ENCODE results near the gene LRP8. TPM values are rescaled to one million over a fixed set of nuclear protein-coding genes. Genes with fewer than 3 reads are reported as not detected.

The LRP8 gene
- polyA plus RNA-seq, 4 donors = 3.4 to 11.5 (median 6.3) TPM

DNA sequence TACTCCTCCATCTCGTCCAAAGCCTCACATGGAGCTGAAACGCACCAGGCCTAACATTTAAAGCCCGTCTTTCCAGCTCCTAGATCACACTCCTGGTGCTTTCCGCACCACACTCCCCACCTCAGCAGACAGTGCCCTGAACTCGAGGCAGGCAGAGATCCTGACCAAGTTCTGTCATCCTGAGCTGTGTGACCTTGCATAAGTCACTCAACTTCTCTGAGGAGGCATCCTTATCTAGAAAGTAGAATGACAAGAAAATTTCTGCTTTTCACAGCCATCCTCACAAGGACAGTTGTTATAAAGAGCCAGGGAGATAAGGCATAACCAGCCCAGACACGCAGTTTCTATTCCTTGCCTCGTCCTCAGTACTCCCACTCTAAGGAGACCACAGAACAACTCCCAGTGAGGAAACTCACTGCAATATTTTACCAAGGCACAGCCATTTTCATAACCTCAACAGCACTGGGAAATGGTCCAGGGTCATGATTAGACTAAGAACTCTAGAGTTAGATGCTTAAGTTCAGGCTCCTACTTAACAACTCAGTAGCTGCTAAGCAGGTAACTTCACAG, 3.1 kb downstream of the LRP8 start:
- no peak for DNase-seq (ENCODE audit: low read depth in 4 of 4, low spot score in 2 of 4)

DNA sequence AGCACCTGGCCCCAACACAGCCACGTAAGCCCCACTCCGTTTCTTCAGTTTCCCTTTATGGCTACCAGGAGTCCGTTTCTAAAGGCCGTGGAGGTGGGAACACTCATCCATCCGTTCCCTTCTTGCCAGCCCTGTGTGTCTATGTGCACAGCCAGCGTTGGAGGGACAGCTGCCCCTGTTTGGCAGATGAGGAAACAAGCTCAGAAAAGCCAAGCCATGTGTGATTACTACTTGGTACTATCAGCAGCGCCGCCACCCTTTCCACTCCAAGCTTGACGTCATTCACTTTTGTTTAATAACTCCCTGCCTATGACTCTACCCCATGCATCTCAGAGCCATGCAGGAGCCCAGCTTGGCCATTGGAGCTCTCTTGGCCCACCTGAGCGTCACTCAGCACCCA, 3.5 kb downstream of the LRP8 start:
- DNase-seq (ENCODE audit: low read depth in 4 of 4, low spot score in 2 of 4) = no peak

DNA sequence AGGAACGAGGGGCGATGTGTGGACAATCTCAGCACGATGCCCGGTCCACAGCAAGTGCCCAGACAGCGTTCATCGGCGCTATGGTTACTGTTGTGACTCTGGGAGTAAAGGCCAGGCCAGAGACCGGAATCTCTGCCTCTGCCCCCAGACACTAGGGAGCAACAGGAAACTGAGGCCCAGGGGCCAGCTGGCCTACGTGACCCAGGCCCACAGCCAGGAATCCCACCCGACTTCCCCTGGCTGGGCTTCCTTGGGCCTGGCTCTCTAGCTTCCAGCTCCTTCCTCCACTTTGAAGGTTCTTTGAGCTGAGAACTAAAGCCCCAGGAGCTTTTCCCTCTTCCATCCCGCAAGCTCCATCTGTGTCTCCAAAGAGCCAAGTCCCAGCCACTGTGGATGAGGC, 4.6 kb downstream of the LRP8 start:
- no peak for DNase-seq (ENCODE audit: low read depth in 4 of 4, low spot score in 2 of 4)

DNA sequence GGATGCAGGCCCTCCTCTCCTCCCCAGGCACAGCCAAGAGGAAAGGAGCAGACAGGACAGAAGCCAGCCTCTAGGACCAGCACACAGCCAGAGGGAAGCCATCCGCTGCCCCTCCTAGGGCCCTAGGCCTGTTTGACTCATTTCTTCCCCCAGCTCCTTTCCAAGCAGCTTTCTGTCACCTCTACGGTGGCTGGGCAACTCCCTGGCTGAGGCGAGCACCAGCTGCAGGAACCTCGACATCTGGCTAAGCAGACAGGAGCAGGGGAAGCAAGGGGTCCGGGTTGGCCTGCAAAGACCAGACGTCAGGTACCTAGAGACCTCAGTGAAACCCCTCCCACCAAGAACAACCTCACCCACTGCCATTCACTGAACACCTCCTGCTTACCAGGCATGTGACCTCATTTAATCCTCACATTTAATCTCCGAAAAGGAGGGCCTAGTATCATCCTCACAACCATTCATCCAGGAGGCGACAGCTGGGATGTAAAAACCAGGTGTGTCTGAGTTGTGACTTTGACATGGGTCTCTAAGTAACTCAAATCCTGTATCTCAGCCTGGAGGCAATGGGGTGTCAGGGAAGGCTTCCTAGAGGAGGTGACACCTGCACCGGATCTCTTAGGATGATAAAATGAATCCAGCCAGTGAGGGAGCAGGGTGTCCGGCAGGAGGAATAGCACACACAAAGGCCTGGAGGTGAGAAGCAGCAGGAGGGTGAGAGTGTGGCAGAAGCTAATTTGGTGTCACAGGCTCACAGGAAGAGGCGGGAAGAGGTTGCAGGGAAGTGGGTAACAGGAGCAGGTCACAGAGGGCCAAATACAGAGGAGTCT, 5.9 kb downstream of the LRP8 start:
- no peak for DNase-seq (ENCODE audit: low read depth in 4 of 4, low spot score in 2 of 4)

DNA sequence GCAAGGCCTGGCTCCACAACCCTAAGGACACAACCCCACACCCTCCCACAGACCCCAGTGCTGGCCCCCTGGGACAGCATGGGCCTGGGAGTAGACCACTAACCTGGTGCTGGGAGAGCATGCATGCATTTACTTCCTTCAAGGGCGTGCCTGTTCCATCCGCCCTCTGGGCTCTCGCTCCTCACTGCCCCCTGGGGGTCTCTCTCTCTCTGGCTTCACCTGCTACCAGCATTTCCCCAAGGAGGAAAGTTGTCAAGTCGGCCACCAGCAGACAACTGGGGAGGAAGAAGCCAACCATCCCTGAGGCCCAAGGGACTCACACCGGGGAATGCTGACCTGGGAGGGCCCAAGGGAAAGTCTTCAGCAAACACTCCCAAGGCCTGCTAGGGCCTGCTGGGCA, 6.5 kb downstream of the LRP8 start:
- no peak for DNase-seq (ENCODE audit: low read depth in 4 of 4, low spot score in 2 of 4)

DNA sequence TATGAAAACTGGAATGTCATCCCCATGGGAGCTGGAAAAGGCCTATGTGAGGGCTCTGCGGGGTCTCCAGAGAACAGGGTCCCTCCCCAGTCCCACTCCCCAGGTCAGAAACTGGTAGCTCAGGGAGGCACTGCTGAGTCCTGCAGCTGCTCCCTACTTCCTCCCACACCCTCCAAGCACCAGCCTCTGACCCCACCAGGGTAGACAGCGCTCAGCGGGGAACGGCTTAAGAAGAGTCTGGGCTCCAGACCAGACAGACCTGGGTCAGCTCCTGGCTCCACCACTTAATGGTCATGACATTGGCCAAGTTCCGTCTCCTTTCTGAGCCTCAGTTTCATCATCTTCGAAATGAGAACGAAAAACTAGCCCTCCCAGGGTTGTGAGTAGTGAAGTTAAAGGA, 7.2 kb downstream of the LRP8 start:
- no peak for DNase-seq (ENCODE audit: low read depth in 4 of 4, low spot score in 2 of 4)

DNA sequence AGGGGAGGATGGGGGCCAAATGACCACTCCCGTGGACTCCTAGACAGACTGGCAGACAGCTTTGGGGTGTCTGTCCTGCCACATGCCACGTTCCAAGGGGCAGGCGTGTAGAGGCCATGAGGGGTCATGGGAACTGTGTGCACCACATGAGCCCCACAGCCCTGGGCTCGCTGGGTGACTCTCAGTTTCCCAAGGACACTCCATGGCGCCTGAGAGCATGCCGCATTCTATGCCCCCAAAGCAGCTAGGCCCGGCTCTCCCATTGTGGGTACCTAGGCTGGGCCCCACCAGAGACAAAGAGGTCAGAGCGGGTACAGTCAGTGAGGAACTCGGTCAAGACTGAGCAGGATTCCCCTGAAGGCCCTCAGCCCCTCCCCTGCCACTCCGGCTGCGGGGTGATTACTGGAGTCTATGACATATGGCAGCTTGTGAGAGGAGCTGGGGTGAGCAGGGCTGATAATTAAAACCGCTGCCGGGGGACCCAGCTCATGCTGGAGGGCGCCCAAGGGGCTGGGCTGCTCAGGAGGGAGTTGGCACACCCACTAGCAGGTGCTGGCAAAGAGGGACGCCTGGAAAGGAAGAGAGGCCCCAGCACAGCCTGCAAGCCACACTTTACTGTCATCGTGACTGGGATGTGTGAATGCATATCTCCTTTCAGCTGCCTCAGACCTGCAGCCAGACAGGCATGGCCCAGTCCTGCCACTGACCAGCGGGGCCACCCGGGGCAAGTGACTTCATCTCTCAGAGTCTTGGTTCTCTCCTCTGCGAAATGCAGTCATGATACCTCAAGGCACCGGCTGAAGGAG, 8.4 kb downstream of the LRP8 start:
- DNase-seq (ENCODE audit: low read depth in 4 of 4, low spot score in 2 of 4) = no peak

DNA sequence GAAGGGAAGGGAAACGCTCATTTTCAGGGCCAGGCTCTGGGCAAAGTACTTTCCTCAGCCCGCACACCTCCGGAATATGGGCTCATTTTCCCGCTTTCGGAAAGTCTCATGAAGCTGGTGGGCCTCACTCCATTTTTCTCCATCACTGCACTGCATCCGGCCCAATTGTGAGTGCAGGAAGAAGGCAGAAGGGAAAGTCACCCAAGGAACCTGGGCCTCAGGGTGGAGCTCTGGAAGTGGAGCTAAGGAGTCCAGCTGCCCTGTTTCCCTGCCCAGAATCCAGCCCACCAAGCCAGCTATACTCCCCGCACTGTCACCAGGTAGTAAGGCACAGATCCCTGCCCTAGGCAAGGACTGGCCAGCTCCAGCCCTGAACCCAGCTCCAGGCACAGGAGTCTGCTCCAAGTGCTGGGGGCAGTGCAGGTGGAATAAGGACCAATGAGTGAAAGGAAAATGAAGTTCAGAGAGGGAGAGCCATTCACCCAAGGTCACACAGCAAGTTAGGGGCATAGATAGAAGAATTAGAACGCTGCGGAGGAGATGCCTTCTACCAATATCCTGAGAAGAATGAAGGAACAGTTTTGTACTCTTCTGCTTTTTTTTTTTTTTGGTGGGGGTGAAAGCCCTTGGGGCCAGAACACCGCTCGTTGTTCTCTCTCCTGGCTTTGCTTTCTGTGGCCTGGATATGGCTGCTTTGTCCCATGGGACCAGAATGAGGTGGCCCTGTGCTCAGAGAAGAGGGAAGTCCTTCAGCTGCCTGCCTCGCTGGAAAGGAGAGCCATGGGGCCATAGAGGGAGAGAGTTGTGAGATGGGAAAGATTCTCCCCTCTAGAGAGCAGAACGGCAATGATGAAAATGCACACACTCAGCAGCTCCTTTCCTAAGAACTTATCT, 10.0 kb downstream of the LRP8 start:
- DNase-seq (ENCODE audit: low read depth in 4 of 4, low spot score in 2 of 4) = no peak

DNA sequence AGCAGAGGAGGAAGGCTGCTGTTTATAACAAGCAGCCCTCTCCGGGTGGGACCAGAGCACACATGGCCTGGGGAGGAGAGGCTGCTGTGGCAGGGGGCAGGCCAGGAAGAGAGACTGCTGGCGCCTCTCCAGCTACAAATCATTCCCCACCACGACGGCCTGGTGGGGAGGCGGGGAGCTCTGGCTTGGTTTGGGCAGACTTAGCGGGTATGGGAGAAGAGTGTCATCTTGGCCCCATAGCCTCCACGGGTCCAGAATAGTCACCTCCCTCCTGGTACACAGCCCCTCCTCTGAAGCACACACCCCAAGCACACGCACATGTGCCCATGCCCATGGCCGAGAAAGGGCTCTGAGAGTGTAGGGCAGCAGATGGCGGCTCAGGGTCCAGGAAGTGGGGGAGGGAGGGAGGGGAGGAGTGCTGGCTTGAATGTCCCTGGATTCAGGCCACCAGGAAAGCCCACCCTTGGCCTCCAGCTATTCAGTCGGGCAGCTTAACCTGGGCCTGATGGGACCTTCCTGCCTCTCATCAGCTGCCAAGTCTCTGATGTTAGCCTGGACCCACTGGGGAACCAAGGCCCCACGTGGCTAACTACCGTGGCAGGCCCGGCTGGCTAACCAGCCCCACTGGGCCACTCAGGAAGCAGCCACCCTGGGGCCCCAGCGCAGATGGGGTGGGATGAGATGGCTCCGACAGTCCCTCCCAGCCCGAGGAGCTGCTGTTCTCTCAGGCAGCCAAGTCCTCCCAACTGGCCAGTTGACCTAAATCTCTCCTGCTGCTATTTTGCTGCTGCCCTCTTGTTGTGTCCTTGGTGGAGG, 10.9 kb downstream of the LRP8 start:
- DNase-seq (ENCODE audit: low read depth in 4 of 4, low spot score in 2 of 4) = no peak

DNA sequence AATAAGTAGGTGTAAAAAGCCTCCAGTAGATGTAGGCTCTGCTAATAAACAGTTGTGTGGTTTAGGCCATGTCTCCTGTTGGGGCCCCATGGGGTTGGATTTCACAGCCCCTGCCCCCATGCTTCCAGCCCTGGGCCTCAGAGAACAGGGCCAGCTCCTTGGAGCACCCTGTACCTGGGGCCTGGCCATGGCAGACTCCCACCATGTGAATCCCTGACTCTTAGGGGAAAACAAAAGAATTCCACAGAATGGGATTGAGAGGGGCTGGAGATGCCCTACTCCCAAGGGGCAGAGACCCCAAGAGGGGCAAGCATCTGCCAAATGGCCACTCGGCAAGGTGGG, 11.5 kb downstream of the LRP8 start:
- no peak for DNase-seq (ENCODE audit: low read depth in 4 of 4, low spot score in 2 of 4)

DNA sequence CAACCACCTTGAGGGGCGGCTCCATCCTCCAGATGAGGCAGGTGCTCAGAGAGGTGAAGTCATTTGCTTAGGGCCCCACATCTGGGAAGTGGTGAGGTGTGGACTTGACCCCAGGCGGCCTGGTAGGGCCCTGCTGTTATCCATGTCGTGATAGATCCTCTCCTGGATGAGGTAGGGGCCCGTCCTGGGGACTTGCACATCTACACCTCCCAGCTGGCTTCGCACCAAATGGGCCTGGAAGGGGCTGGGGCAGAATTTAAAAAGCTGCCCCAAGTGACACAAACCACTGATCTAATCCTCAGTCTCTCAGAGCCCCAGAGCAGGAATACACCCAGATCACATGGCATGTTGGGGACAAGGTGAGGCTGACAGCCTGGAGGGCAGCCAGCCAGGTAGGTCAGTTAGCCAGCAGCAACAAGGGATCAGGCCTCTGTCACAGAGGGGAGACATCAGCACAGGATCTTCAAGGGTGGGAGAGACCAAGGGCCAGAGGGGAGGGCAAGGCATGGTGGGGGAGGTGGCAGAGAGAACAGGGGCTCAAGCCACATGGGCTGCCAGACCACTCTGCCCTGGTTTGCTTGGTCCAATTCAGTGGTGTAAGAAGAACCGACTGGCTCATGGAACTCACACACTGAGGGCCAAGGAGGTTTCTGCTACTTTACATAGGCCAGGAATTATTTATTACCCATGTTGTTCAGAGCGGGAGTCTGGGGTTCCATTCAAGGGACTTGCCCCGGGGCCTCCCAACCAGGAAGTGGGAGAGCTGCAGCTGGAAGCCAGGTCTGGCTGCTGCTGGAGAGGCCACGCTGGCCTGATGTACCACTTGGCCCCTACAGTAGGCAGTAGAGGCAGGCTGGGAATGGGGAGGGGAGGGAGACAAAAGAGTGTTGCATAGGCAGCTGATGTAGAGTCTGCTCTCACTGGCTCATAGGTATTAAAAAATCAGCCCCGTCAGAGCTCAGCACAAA, 12.1 kb downstream of the LRP8 start:
- DNase-seq (ENCODE audit: low read depth in 4 of 4, low spot score in 2 of 4) = peak in 1 of 4 donors; percentile 49

DNA sequence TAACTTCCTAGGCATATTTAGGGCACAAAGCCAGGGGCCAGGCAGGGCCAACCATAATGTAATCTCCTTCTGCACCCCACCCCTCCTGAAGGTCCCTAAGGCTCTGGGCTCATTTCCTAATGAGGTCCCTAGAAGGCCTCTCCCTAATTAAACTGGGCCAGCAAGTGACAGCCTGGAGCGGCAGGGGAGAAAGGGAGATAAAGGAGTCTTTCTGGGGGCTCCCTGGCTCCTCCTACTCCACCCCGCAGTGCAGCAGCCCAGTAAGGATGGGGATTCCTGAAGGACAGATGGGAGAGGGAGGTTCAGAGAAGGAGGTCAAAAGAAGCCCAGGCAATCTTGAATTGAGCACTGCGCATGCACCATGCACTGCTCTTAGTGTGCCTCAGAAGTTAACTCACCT, 12.8 kb downstream of the LRP8 start:
- DNase-seq (ENCODE audit: low read depth in 4 of 4, low spot score in 2 of 4) = no peak

DNA sequence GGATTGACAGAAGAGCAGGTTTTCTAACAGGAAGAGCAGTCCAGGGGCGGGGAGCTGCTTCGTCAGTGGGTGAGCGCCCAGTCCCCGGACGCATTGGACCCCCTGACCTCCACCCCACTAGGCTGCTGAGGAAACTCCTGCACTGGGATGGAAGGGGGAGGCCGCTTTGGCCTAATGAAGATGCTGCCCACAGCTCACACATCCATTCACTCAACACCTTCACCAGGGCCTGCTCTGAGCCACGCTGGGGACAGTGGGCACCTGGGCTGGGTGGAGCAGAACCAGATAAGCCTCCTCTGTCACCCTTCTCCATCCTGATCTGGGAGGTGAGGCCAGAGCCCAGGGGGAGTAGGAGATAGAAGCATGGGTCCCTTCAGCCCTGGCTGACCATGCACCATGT, 13.3 kb downstream of the LRP8 start:
- no peak for DNase-seq (ENCODE audit: low read depth in 4 of 4, low spot score in 2 of 4)

DNA sequence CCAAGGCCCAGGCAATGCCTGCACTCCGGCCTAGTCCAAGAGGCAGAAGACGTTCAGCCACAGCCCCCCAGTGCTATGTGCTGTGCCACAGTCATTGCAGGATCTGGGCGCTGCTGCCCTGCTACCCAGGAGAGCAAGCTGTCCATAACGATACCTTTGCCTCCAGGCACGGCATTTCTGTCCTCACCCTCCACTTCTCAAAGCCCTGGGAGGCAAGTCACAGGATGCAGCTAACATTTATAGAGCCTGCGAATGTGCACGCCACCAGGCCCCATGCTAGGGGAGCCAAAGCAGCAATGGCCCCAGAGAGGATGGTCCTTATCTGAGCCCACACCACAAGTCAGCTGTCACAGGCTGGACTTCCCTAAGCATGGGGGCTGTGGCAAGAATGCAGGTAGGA, 13.8 kb downstream of the LRP8 start:
- DNase-seq (ENCODE audit: low read depth in 4 of 4, low spot score in 2 of 4) = no peak

DNA sequence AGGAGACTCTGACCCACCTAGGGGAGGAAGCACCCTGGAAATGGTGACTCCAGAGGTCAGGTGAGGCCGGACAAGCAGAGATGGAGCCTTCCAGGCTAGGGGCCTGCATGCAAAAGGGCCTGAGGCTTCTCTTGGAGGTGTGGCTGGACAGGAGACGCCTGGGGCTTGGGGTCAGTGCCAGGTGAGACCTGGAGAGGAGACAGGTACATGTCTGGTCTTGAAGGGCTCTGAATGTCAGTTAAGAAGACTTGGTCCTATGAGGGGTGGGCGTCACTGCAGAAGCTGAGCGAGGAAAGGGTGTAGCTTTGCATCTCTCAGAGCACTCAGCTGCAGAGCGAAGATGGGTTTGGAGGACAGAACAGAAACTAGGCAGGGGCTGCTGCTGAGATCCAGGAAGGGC, 14.3 kb downstream of the LRP8 start:
- DNase-seq (ENCODE audit: low read depth in 4 of 4, low spot score in 2 of 4) = no peak

DNA sequence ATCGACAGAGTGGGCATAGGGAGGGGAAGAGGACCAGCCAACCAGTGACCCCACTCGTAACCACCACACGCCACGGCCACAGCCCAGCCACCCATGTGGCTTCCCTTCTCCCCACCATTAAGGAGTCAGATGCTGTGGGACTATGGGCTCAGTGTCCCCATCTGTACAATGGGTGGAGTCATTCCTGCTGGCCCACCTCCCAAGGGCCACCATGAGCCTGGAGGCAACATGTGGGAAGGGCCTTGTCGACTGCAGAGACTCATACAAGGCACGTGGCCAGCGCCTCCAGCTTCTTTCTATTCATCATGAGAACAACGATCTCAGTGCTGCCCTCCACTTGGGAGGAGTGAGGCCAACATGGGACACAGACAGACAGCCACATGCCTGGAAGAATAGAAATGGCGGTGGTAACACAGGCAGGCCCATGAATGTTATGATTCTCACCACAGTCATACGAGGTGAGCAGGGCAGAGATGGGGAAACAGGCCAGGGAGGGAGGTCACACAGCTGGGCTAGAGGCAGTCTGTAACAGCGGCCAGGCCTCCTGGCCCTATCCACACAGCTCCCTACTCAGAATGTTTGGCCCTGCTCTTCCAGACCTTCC, 16.1 kb downstream of the LRP8 start:
- no peak for DNase-seq (ENCODE audit: low read depth in 4 of 4, low spot score in 2 of 4)

DNA sequence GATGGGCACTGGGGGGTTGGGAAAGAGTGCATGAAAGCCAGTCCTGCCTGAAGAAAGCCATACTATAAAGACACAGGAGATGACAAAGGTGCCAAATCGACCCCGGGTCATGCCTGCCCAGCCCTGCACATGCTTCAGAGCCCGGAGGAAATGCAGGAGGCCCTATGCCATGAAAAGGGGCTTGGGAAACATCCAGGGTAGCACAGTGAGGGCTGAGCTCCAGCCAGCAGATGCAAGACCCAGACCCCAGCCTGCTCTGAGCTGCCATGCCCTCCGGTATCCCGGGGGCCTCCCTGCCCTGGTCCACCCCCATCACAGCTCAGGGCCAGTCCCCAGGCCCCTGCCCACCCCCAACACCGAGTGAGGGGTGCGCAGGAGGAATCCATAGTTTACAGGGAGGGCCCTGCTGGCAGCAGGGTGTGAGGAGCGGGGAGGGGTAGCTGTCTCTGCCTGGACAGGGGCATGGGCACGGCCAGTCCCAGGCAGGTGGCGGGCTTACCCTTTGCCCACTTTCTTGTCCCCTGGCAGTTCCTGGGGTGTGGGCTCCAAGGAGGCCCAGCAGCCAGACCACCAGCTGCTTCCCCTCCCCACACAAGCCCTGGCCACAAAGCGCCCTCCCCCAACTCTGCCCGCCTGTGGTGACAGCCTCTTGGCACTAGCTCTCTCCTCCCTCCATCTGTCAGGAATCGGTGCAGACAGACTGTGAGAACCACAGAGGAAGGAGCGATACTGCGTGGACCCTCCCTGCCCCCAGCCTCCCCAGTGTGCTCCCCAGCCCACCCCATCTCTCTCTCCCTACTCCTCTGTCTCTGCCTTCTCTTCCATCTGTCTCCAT, 16.8 kb downstream of the LRP8 start:
- DNase-seq (ENCODE audit: low read depth in 4 of 4, low spot score in 2 of 4) = no peak

DNA sequence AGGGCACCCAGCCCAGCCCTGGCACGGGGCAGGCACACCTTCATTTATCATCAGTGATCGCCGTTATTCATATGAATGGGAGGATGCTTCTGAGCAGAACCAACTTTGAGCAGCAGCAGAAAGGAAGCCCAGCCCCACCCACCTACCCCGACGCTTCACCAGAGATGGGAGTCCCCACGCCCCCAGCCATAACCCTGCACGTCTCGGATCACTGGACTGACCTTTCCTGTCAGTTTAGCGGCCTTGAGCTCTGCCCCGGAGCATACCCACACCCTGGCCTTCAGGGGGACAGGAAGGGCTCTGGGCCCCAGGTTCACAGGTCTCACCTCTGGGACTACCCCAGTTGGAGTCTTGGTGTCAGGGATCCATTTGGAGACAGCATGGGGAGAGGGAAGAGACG, 18.1 kb downstream of the LRP8 start:
- no peak for DNase-seq (ENCODE audit: low read depth in 4 of 4, low spot score in 2 of 4)

Data from left renal cortex interstitium (tissue), 4 donors.